HG03097 (cell line): ENCODE results near the gene TNFRSF1A.
"Not testable (repeated sequence)": the region's sequence is repeated elsewhere in the genome, so short reads cannot be mapped to it uniquely, and the experiment has no call there.

ENCODE experiments used
- ATAC-seq: cut with Tn5 transposase; IDR thresholded peaks from one replicate; pipeline ENCODE4 v1.9.1; 2021; ENCODE audit not compliant: unreplicated experiment, low FRiP score

Gene TNFRSF1A

DNA sequence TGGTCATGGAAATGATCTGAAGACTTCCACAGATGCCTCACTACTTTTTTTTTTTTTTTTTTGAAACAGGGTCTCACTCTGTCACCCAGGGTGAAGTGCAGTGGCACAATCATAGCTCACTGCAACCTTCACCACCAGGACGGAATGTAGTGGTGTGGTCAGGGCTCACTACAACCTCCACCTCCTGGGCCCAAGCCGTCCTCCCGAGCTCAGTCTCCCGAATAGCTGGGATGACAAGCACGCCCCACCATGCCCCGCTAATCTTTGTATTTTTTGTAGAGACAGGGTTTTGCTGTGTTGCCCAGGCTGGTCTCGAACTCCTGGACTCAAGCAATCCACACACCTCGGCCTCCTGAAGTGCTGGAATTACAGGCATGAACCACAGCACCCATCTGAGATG is 3.3 kb downstream of the TNFRSF1A start:
- ATAC-seq, result not testable (repeated sequence)

GRCh38 chr12:6337958-6338433 is 3.9 kb downstream of the TNFRSF1A start:
- ATAC-seq, result no peak

- ATAC-seq, result no peak
These were observed 4.7 kb downstream of the TNFRSF1A start for GRCh38 chr12:6336889-6337853.

GRCh38 chr12:6336079-6336888 is 5.6 kb downstream of the TNFRSF1A start:
- ATAC-seq, result no peak

- no peak for ATAC-seq
These were observed 6.3 kb downstream of the TNFRSF1A start for GRCh38 chr12:6335451-6336078.

- no peak for ATAC-seq
These were observed 6.9 kb downstream of the TNFRSF1A start for GRCh38 chr12:6334940-6335450.

DNA sequence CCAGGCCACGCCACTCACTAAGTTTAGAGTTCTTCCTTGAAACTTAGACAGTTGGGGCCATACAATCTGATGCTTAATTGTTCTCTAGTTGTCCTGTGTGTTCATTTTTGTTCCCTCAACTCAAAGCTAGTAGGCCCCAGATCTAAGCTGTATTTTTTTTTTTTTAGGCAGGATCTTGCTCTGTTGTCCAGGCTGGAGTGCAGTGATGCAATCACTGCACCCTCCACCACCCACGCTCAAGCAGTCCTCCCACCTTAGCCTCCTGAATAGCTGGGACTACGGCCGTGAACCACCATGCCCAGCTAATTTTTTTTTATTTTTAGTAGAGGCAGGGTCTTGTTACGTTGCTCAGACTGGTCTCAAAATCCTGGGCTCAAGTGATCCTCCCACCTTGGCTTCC is 7.5 kb downstream of the TNFRSF1A start:
- ATAC-seq, result no peak

GRCh38 chr12:6333566-6333965 is 8.3 kb downstream of the TNFRSF1A start:
- ATAC-seq, result no peak

DNA sequence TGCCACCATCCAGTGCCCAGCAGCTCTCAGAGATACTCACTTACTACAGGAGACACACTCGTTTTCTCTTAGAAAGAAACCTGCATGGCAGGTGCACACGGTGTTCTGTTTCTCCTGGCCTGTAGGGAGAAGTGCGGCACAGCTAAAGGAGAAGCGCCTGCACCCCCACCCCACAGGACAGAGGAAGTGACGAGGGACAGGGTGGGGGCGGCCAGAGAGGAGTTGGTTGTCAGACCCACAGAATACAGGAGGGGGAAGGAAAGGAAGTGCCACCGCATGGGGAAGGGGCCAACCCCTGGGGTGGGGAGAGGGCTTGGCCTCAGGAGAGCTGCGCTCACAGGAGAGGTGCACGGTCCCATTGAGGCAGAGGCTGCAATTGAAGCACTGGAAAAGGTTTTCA is 8.8 kb downstream of the TNFRSF1A start:
- ATAC-seq, result no peak

DNA sequence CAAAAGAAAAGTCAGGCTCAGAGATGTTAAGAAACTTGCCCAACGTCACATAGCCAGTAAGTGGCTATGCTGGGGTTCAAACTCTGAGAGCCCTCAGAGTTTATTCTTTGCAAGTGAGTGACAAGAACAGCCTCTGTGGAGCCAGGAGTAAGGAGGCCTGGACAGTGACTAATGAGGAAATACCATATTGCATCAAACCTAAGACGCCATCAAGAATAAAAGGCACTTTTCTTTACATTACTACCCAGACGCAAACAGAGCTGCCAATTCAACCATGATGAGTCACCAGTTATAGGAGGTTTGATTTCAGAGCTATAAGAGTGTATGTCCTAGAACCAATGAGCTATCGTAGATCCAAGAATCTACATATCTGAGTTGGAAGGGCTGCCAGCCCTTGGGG is 9.4 kb downstream of the TNFRSF1A start:
- ATAC-seq, result no peak

- no peak for ATAC-seq
These were observed 10.7 kb downstream of the TNFRSF1A start for GRCh38 chr12:6330999-6331714.

- ATAC-seq, result no peak
These were observed 11.7 kb downstream of the TNFRSF1A start for GRCh38 chr12:6330192-6330591.

- no peak for ATAC-seq
These were observed 12.2 kb downstream of the TNFRSF1A start for GRCh38 chr12:6329703-6330064.

DNA sequence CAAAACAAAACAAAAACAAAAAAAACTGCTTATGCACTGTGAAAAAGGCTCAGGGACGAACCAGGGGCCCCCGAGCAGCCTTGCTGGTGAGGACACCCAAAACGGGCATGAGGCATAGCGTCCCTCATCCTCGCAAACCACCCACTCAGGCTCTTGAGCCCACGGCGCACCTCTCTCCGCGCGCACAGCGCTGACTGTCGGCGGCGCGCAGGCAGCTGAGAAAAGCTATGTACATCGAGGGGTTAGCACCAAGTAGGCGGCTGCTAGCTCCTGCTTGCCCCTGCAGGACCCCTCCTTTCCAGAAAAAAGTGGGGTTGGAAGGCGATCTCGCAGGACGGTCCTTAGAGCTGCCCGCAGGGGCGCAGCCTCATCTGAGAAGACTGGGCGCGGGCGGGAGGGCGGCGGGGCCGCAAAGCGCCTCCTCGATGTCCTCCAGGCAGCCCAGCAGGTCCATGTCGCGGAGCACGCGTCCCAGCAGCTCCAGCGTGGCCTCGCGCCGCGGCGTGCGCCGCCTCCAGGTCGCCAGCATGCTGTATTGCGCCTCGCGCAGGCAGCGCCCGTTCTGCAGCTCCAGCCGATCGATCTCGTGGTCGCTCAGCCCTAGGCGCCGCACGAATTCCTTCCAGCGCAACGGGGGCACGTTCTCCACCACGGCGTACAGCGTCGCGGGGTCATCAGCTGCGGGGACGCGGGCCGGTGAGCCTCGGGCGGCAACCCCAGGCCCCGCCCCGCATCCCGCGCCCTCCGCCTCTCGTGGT is 12.8 kb downstream of the TNFRSF1A start:
- ATAC-seq, result no peak

- no peak for ATAC-seq
These were observed 13.7 kb downstream of the TNFRSF1A start for GRCh38 chr12:6328045-6328779.

- ATAC-seq, result no peak
These were observed 14.4 kb downstream of the TNFRSF1A start for GRCh38 chr12:6327229-6328041.

DNA sequence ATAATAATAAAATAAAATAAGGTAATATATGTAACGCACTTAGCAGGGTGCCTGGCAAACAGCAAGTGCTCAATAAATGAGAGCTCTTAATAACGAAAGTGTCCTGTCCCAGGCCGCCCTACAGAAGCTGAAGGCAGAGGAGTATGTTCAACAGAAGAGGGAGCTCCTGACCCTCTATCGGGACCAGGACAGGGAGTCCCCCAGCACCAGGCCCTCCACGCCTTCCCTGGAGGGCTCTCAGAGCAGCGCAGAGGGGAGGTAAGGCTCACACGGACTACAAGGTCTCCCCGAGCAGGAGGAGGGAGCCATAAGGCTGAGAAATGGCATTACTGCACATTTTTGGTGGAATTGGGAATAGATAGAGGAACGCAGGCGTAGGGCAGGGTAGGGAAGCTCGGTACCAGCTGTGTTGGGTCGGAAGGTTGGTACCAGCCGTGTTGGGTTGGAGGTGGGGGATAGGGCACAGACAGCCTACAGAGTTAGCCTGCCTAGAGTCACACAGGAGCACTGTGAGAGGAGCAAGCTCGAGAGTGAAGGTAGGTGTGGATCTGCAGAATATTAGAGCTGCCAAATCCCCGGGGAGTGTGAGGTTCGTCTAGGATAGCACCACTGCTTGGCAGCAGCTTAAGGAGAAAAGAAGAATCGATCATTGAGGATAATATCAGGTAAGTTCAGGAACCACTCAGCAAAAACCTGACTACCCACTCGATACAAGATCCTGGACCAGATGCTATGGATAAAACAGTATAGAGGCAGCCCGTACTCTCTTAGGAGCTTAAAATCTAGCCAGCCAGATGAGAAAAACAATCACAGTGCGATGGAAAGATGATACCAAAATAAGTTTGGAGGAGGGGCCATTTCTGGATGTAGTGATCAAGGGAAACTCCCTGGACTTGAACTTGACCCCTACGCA is 15.3 kb downstream of the TNFRSF1A start:
- ATAC-seq, result no peak
